ENCODE results near the gene BRD9.

The BRD9 gene

DNA sequence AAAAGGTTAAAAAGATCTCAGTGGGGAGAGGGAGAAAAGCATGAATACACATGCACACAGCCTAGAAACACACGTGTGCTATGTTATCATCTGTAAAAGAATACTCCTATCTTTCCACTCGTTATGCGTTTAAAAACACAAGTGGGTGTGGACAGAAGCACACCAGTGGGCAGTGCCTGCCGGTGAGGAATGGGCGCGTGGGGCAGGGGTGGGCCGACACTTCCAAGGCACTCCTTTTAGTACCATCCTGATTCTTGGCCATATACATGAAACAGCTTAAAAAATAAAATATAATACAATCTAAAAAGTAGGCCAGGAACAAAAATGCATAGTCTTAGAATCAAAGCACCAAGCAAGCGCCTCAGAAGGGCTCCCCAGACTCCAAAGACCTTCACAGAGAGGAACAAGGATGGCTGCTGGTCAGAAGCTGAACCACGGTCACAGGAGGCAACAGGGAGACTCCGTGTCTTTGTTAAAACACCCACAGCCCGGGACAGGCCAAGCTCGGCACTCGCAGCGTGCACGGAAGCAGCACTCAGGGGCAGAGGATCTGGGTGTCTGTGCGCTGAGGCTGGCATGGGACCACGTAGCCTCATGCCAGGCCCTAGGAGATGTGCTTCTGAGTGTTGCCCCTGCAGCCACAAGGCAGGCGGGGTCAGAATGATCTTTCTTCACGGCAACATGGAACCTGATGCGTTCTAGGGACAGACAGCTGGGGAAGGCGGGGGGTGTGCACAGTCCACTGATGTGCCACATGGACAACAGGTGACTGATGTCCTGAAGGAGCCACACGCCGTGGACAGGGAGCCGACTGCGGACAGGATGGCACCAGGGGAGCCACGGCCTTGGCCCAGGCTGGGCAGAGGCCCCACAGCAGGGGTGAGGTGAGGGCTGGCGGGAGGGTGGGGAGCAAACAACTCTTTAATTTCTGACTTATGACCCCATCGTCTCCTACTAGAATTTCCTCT, 15.9 kb downstream of the BRD9 start:
- DNase-seq = no peak

DNA sequence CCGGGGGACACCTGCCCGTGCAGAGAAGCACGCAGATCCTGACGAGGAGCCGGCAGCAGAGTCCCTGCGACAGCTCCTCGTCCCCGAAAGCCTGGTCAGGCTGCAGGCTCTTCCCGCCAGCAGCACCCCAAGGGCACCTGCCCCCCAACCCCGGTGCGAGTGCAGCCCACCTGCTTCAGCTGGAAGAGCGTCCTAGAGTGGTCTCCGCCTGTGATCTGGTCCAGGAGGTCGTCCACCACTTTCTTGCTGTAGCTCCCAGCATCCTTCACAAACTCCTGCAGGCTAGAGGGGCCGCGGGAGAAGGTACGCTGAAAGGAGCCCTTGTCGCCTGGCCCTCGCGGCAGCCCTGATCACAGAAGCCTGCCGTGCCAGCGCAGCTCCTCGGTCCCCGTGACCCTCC, 16.7 kb downstream of the BRD9 start:
- DNase-seq = no peak

DNA sequence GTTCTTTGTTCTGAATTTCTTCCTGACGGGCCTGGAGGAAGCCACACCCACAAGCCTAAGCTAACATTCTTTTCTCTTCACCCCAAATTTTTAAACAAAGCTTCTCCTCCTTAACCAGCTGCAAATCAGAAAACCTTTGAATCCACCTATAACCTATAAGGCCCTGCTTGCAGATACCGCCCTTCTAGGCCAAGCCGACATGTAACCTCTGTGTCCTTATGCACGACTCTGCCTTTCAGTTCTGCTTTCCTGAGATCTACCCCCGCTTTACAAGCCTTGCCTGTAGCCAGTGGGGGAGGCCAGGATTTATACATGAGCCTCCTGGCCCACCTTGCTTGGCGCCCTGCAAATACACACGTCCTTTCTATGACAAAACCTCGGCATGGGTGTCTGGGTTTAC, 19.3 kb downstream of the BRD9 start:
- DNase-seq = no peak

DNA sequence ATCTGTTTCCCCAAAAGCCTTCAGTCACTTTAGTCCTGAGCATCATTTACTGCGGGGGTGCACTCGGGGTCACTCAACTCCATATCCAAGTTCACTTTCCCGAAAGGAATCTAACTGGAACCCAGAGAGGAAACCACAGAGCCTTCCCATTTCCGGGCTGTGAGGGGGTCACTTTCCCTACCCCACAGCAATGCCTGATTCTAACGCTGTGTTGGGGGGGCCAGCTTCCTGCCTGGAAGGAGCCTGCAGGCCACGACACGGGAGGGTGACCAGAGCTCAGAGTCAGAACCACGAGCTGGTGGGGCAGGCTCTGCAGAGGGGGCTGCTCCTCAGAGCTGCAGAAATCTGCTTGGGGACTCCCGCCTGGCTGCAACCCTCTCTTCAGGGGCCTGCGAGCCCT, 20.3 kb downstream of the BRD9 start:
- DNase-seq = no peak

DNA sequence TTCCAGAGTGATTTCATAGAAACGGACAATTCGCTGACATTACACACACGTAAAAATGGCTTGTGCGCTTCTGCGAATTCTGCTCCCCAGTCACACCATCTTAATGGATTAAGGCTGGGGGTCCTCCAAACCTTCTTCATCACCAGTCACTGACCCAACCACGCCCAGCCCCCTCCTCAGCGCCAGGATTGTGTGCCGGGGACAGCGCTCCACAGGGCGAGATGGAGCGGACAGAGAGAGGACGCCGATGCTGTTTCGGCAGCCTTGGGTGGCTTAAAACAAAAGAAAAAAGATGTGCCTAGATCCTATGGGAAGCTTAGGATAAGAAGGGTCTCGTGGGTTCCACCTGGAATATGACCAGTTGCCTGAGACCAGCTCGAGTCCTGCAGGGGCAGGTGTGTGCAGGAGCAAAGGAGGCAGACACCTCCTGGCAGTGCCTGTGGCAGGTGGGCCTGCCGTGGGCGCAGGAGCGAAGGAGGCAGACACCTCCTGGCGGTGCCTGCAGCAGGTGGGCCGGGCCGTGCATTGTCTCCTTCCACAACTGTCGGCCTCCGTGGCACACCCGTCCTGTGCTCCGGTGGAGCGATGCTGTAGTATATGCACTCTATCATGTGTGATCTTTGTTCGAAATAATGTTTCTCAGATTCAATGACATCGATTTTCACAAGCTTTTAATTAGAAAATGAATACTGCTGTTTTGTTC, 20.9 kb downstream of the BRD9 start:
- no peak for DNase-seq

DNA sequence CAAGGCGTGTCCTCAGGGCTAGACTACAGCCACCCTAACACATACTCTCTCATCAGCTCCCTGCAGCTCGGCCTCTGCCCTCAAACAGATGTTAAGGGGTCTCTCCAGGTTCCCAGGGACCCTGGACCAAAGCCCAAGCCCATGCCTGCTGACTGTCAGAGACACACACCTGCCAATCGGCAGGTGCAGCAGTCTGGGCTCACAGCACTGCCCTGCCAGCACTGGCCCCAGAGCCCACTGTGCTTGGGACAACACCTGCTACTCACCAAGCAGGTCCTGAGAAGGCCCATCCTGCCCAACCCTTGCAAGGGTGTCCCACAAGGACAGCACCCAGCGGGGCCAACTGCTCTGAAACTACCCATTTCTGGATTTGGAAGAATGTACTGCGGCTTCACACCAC, 21.6 kb downstream of the BRD9 start:
- no peak for DNase-seq

DNA sequence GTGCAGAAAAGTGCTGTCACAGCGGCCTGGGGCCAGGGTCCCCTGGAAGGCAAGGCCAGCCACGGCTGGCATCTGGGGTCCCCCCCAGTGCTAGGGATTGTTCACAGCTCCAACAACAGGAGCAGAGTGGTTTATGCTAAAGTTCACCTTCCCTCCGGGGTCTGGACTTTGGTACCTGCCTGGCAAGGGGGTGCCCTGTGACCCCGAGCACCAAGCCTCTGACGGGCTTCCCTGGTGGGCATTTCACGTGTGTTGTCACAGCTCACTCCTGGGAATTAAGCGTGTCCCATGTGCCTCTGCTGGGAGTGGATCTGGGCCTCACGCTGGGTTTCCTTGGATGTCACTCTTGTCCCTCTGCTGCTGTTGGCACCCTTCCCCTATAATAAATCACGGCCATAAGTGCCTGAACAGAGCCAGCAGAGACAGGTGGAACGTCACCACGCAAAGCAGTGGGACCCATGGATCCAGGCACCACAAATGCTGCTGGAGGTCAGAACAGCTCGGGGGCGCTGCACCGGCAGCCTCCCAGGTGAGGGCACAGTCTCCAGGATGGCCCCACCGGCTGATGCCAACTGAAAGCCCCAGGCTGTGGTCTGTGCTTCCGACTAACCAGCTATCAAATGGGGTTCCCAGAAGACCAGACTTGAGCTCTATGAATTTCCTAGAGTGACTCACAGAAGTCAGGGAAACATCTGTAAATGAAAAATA, 24.0 kb downstream of the BRD9 start:
- DNase-seq = no peak

DNA sequence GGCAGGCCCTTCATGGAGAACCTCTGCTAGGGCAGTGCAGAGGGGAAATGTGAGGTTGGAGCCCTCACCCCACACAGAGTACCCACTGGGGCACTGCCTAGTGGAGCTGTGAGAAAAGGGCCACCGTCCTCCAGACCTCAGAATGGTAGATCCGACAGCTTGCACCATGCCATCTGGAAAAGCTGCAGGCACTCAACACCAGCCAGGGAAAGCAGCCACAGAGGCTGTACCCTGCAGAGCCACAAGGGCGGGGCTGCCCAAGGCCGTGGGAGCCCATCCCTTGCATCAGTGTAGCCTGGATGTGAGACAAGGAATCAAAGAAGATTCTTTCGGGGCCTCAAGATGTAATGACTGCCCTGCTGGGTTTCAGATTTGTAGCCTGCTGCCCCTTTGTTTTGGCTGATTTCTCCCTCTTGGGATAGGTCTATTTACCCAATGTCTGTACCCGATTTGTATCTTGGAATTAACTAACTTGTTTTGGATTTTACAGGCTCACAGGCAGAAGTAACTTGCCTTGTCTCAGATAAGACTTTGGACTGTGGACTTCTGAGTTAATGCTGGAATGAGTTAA, 25.2 kb downstream of the BRD9 start:
- no peak for DNase-seq

DNA sequence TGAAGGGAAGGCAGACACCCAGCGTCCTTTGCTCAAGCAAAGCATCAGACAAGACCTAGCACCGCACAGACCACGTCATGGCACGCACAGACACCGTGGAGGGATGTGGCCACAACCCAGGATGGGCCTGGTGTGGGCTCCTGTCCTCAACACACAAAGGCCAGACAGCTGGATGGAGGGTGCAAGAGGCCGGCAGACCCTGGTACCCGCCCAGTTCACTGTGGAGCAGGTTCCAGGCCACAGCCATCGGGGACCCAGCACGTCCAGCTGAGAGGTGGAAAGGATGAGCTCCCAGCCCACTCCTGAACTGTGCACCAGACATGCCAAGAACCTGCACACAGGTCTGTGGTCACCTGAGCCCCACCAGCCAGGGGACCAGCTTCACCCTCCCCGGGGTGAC, 26.8 kb downstream of the BRD9 start:
- DNase-seq = no peak

DNA sequence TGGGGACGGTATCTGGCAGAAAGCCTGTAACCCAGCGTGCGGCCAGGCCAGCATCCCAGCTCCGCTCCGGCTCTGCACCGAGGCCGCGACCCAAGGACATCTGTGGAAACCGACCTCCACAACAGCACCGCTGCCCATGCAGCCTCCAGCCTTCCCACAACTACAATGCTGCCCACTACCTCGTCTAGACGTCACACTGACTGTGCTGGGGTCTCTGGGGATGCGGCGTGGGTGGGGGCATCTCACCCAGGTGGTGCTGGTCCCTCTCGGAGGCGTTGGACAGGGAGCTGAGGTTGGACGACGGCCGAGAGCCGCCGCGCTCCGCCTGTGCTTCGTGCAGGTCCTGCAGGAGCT, 27.5 kb downstream of the BRD9 start:
- DNase-seq = no peak

DNA sequence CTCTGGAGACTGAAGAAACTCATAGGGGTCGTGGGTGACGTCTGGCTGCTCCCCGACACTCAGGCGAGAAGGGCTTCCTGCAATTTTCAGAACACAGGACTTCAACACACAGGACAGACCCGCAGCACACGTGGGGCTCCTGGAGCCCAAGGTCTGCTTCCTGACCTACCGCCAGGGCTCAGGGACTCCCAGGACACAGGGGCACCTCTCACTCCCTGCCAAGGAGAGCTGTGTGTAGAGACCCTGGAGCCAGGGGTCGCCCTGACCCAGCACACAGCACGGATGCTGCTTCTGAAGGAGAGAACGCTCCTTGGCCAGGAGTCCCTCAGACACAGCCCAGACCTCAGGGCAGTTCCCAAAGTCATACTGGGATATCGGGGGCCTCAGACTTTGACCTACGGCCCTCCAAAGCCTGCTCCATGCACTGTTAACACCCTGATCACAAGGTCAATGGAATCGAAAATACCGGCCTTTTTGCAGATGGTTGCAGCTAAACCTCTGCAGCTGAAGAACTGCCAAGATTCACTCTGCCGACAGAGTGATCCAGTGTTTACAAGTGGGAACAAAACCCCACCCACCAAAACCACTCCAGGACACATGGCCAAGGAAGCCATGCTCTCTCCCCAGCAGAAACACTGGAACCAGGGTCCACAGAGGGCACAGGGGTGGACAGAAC, 28.0 kb downstream of the BRD9 start:
- no peak for DNase-seq

DNA sequence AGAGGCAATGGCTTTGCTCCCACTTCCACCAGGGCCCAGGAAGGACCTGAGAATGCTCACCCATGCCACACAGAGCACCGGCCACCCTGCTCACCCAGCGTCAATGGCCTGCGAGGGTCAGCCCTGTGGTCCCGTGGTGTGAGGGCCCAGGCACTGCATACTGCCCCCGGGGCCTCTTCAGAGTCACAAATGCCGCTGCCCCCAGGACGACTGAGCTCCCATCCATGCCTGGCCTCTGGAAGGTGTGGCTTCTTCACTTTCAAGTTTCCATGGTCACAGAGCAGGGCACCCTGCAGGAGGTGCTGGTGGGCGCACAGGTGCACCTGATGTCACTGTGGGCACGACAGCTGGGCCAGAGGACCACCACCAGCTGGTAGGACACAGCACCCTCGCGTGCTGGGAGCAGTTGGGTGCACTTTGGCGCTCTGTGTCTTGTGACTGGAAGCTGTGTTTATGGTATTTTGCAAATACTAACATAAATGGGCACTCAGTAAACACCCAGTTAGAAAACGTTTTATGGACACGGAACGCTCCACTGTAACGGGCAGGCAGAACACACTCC, 29.3 kb downstream of the BRD9 start:
- no peak for DNase-seq

DNA sequence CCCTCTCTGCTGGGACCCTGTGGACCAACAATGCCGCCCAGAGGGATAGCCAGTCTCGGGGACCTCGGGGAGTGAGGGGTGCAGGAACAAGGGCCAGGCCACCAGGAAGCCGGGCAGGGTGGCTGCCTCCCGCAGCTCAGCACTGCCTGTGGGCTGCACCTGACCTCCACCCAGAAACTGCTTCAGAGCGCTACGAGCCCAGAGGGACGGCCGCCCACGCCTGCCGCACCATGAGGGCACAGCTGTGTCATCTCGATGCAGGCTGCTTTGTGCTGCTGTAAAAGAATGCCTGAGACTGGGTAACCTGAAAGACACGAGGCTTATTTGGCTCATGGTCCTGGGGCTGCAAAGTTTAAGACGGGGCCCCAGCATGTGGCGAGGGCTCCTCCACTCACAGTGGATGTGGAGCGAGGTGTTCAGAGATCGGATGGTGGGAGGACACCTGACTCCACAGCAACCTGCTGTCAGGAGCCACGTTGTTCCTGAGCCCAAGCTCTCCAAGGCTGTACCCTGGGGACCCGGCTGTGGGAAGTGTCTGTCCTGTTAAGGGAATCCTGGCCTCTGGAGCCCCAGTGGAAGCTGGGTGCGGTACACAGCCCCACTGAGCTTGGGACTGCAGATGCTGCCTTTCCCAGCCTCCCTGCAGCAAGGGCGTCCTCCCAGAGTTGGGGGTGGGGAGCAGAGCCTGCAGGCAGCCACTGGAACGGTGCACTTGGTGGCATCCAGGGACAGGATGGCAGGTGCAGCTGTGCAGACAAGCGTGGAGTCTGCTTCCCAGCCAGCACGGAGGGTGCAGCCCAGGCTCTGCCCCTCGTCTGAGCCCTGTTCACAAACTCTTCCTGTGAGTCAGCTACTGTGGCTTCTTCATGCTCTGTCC, 30.0 kb downstream of the BRD9 start:
- no peak for DNase-seq

DNA sequence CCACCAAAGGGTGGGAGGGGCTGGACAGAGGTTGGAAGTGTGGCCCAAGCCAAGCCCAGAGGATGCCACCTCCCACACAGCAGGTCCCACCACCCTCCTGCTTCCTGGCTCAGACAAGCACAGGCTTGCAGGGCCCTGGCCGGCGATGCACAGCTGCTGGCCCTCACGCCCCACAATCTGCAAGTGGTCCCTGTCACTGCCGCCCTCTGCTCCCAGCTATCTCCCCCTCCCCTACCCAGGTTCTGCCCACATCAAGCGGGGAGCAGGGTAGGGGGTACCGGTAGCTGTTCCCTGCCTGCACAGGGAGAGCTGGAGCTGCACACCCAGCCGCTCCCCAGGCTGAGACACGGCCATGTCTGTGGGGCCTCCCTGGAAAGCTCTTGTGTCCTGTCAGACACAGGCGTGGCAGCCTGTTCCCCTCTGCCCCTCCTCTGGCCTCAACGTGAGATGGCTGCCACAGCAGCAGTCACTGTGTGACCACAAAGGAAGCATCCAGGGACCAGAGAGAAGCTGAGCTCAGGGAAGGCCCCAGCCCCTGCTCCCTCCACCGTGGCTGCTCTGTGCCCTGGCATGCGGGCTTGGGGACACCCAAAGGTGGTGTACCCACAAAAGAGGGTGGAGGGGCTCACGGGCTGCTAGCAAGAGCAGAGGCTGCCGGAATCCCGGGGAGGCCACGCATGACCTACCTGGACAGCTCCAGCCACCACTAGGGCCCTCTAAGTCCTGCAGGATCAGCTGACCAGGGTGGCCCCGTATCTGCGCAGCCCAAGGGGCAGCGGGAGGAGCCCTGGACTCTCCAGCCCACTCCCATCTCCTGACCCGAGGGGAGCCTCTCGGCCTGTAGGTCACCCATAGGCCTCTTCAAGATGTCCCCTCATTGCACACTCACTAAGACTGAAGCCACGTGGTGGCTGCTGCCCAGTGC, 30.9 kb downstream of the BRD9 start:
- DNase-seq = no peak

DNA sequence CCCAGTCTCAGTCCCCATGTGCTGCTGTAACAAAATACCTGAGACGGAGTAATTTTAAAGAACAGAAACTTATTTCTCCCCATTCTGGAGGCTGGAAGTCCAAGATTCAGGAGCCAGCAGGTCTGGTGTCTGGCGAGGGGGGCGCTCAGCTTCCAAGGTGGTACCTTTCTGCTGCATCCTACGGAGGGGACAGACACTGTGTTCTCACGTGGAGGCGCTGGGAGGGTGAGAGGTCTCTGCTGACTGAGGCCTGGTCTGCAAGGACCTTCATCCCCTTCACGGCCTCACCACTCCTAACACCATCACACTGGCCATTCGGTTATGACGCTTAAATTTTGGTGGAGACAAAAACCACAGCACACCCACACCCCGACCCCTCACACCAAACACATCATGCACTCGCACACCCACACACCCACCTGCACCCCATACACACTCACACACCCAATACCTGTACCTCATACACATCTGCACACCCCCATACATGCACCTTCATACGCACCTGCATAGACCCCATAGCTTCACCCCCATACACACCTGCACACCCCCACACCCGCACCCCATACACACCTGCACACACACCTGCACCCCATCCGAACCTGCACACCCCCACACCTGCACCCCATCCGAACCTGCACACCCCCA, 32.0 kb downstream of the BRD9 start:
- no peak for DNase-seq

DNA sequence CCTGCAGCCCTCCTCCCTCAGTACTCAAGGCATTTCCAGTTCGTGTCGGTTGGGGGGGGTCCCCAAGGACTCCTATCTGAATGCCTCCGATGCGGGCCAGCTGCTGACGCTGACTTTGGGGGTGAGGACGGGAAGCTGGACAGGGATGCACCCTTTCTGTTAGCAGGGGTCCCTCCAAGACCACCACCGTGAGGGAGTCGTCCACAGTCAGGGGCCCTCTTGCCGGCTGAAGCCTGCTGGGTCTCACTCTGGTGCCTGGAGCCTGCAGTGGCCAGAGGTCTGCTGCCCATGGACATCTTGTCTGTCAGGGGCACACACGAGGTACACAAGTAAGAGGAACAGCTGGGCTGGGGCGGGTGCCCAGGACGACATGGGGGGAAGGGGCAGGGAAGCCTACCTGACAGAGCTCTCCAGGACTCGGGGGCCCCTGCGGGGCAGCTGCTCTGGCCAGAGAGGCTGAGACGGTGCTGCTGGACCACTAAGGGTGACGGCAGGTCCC, 32.8 kb downstream of the BRD9 start:
- no peak for DNase-seq

DNA sequence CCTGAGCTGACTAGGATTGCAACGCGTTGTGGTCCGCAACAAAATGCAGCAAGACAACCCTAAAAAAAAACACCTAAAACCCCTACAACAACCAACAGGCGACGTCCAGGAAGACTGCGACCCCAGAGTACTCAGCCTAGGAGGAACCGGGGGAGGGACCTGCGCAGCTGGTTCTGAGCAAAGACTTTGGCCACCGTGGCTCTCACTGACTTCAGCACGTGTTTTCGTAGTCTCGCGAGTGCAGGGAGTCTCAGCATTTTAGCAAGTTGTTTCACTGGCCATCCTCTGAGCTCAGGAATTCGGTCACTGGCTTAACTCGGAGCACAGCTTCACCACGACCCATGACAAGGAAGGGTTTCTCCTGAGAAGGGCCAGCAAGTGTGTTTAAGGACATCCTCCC, 33.2 kb downstream of the BRD9 start:
- no peak for DNase-seq

DNA sequence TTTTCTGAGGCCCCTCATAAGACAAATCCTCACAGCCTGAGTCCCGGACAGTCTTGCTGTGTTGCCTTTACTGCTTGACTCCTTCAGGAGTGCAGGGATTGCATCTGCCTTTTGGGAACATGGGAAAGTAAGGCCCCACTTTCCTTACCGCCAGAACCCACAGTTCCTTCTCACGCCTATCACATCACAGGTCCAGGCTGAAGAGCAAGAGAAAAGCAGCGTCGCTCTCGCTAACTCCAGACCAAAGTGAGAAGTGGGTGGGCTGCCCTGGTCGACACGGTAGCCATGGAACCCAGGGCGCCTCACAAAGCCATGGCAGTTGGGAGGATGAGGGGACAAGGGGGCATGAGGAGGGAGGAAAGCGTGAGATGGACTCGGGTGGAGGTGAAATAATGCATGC, 33.9 kb downstream of the BRD9 start:
- no peak for DNase-seq

All from NCI-H1105 (cell line).